NK-92 (cell line): ENCODE data around the gene SDR42E2.
"Not testable (repeated sequence)": the region's sequence is repeated elsewhere in the genome, so short reads cannot be mapped to it uniquely, and the experiment has no call there.

Source experiments
- DNase-seq: peaks from one replicate; lab custom pipeline; 2025; ENCODE audit not compliant: unreplicated experiment; lab: John Stamatoyannopoulos, UW

The SDR42E2 gene

GRCh38 chr16:22190776-22191531 lies 28.6 kb downstream of the SDR42E2 start:
- peak; percentile 98 for DNase-seq

- DNase-seq: no peak
Measured at GRCh38 chr16:22191532-22192260, 29.4 kb downstream of the SDR42E2 start.

DNA sequence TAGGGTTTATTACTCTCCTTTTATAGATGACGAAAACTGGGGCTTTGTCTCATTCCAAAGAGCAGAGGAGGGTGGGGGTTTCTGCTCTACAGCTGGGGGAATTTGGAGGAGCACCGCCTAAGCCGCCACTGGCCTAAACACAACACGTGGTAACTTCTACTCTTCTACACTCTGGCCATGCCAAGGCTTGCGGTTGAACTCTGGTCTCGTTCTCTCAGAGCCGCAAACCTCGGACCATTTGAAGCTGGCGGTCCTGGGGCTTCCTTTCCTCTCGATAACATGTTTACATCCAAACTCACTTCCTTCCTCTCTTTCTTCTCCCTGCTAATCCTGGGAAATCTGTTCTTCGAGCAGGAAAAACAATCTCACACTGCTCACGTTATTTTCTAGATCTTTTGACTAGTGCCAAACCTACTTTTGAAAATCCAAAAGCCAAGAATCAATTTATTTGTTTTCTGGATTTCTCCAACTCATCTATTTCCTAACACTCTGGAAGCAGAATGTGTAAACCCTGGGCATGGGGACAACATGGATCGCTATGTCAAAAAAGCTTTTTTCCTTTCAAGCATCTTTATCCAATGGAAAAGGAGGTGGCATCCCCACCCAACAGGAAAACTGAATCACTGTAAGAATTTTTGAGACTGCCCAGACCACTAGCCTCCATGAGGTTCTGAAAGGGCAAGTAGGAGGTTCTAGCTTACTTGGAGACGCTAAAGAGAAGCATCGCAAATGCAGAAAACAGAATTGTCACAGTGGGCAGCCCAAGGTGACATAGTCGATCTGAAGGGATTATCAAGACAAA lies 30.2 kb downstream of the SDR42E2 start:
- DNase-seq: peak; percentile 23

DNA sequence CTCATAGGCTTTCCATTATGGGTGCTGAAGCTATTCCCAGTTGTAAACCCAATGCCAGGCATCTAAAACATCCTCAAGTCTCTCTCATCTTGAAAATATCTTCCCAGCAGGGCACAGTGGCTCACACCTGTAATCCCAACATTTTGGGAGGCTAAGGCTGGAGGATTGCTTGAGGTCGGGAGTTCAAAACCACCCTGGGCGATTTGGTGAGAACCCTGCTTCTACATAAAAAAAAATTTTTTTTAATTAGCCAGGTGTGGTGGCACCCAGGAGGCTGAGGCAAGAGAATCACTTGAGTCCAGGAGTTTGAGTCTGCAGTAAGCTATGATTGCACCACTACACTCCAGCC lies 30.7 kb downstream of the SDR42E2 start:
- no peak for DNase-seq

- no peak for DNase-seq
Measured at GRCh38 chr16:22194707-22195444, 32.6 kb downstream of the SDR42E2 start.

DNA sequence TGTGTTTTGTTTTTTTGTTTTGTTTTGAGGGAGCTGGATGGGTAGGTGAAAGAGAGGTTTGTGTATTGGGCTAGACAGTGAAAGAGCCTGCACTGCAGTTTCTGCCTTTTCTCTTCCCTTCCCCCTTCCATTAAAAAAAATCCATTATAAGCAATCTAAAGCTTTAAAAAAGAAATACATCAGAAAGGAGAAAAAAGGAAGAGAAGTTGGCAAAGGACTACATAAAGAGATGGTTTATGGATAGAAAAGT lies 33.1 kb downstream of the SDR42E2 start:
- no peak for DNase-seq

GRCh38 chr16:22195695-22196558 lies 33.6 kb downstream of the SDR42E2 start:
- peak; percentile 12 for DNase-seq

- DNase-seq: not testable (repeated sequence)
Measured at GRCh38 chr16:22196559-22197168, 34.4 kb downstream of the SDR42E2 start.

- DNase-seq: no peak
Measured at GRCh38 chr16:22198547-22199293, 36.4 kb downstream of the SDR42E2 start.

DNA sequence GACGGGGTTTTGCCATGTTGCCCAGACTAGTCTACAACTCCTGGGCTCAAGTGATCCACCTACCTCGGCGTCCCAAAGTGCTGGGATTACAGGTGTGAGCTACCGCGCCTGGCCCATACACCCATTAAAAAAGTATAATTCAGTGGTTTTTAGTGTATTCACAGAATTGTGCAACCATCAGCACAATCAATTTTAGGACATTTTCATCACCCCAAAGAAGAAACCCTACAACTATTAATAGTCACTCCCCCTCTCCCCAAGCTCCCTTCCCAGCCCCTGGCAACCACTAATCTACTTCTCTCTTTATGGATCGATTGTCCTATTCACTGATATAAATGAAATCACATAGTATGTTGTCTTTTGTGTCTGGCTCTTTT lies 39.9 kb downstream of the SDR42E2 start:
- DNase-seq: no peak

DNA sequence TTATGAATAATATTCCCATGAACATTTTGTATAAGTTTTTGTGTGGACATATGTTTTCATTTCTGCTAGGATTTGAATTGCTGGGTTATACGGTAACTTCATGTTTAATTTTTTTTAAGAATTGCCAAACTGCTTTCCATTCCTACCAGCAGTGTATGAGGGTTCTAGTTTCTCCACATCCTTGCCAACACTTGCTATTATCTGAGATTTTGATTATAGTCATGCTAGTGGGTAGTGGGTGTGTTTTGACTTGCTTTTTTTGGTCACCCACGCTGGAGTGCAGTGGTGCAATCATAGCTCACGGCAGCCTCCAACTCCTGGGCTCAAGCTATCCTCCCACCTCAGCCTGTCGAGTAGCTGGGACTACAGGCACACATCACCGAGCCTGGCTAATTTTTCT lies 40.8 kb downstream of the SDR42E2 start:
- DNase-seq: no peak

DNA sequence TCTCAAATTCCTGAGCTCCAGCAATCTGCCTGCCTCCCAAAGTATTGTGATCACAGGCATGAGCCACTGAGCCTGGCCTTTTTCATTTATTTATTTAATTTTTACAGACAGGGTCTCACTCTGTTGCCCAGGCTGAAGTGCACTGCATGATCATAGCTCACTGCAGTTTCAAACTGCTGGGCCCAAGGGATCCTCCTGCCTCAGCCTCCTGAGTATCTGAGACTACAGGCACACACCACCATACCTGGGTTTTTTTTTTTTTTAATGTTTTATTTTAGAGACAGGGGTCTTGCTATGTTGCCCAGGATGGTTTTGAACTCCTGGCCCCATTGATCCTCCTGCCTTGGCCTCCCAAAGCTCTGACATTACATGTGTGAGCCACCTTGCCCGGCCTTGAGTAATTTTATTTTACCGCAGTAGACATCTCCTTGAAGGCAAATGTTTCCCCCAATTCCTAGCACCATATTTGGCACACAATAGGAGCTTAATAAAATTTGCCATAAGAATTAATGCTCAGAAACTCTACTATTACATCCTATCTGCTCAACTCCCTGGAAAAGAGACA lies 41.9 kb downstream of the SDR42E2 start:
- no peak for DNase-seq

DNA sequence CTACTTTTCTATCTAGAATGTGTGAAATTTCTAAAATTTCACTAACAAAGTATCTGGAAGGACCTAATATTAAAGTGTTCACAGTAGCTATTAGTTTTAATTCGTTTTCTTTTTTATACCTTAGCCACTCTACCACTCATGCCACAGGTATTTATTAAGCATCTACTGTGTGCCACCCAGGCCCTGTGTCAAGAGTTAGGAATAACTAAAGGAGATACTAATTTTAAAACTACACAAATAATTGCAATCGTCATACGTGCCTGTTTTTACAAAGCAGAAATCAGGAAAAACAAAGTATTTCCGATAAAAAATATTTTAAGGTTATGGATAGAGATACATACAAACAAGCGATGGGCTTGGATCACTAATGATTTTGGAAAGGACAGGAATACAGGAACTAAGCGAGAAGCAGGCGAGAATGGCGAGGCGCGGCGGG lies 43.3 kb downstream of the SDR42E2 start:
- no peak for DNase-seq

DNA sequence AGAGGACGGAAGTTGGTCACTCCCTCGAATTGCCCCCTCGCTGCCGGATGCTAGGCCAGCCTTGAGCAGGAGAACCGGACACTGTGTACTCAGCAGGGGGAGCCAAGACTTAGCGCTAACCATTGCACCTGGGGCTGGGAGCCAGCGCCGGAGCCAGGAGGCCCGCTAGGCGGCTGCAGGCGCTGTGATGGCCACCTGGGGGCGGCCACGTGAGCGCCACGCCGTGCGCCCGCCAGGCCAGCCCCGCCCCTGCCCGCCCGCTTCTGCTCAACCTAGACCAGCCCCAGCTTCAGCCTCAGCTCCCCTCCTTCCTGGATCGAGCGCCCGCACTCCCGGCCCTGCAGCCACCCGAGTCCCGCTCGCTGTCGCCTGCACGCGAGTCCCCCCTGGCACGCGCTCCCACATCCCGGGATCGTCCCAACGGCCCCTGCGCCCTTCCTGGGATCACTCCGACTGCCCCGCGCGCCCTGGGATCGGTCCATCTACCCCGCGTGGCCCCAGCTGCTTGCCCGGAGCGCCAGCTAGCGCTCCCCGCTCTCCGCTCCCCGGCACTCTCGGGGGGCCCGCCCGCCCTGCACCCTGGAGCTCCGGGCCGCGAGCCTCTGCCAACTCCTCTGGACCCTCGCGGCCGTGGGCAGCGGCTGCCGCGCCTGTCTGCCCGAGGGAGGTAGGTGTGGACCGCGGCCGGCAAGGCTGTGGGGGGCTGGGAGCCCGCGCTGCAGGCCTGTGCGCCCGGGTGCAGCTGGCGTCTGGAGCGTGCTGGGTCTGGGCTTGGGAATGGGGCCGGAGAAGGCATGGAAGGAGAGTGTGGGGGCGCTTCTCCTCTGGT lies 43.9 kb downstream of the SDR42E2 start, which contains the start of gene EEF2K:
TSS of gene EEF2K (plus strand) at position 266 of the 829 bp plus-strand sequence. CDS start 19,452 bp downstream, outside the sequence.
- DNase-seq: no peak

DNA sequence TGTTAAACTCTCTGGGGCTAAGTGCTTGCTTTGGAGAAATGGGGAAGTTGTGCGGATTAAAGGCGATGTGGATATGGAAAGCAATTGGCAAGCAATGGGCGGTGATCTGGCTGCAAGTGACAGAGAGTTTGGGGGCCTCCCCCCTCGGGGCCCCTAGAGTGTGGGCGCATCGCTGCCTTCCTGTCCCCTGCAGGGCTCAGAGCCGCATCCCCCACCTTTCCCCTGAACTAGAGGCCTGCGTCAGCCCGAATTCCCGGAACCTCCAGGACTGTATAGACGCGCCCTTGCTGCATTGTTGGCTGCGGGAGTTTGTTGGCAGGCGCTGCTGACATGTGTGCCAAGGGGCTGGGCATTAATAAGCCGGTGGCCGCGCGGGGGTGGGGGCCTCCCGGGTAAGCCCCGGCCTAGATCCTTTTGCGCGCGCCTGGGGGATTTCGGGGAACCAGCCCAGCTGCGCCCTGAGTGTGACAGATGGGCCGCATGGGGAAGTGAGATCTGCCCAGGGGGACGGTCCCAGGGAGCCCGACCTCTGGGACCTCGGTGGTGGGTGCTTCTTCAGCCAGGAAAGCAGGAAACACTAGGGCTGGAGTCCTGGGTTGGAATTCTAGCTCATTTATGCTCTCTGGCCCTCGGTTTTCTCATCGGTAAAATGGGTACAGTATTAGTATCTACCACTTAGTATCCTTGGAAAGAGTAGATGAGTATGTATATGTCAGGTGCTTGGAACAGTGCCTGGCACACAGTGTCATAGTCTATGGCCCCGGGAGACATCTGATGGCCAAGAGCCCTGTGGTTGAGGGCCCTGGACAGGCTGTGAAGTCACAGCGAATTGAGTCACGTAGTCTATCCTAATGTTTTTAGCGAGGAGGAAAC lies 44.8 kb downstream of the SDR42E2 start:
- no peak for DNase-seq

- no peak for DNase-seq
Measured at GRCh38 chr16:22207715-22208360, 45.5 kb downstream of the SDR42E2 start.

DNA sequence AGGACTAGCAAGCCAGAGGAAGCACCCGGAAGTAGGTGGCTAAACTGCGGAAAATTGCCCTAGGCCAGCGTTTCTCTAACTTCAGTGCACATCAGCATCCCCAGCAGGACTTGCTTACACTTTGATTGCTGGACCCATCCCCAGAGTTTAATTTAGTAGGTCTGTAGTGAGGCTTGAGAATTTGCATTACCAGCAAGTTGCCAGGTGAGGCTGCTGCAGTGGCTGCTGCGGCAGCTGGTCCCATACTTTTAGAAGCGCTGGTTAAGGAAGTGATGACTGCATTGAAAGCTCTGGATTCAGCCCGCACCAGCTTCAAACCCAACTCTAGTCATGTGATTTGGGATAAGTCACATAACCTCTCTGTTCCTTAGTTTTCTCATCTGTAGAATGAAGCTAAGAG lies 48.0 kb downstream of the SDR42E2 start:
- no peak for DNase-seq
